Heart left ventricle (tissue), 16 donors: Measurements from ENCODE around the gene PAM16. TPM values are rescaled to one million over a fixed set of nuclear protein-coding genes. Genes with fewer than 3 reads are reported as not detected.
A peak's percentile ranks its signal among the peaks of the same experiment; 100 is the strongest.

Experiments
- ATAC-seq, 4 donors: fragments of 200-7000 bp; cut with Tn5 transposase; one replicate each; pipeline ENCODE4 v1.9.1; 2020 to 2022; ENCODE audit warnings: moderate library complexity in 4 of 4, mild to moderate bottlenecking in 3 of 4, moderate number of reproducible peaks in 1 of 4
- DNase-seq, 5 donors: peaks; one replicate each; pipeline ENCODE4 v3.0.0-alpha.2; 2020
- H3K27ac ChIP-seq, 12 donors: fragments of 200-600 bp; sonication (generic) in 4 of 12; one replicate each; pipeline versions ENCODE4 v1.5.0 to v1.8.0; 2016 to 2022; ENCODE audit warnings: mild to moderate bottlenecking in 2 of 12
- H3K27me3 ChIP-seq, 9 donors: fragments of 200-600 bp; sonication (generic) in 2 of 9; one replicate each; pipeline versions ENCODE4 v1.5.1 to v1.8.0; 2016 to 2022; ENCODE audit warnings: mild to moderate bottlenecking in 3 of 9
- H3K36me3 ChIP-seq, 9 donors: fragments of 200-600 bp; sonication (generic) in 2 of 9; one replicate each; pipeline versions ENCODE4 v1.5.0 to v1.8.0; 2018 to 2022; ENCODE audit warnings: mild to moderate bottlenecking in 2 of 9
- H3K4me1 ChIP-seq, 12 donors: fragments of 200-600 bp; sonication (generic) in 4 of 12; one replicate each; pipeline versions ENCODE4 v1.5.0 to v1.8.0; 2016 to 2022; ENCODE audit warnings: mild to moderate bottlenecking in 3 of 12
- H3K4me3 ChIP-seq, 12 donors: fragments of 200-600 bp; sonication (generic) in 4 of 12; one replicate each; pipeline versions ENCODE4 v1.5.0 to v1.8.0; 2017 to 2022; ENCODE audit warnings: mild to moderate bottlenecking in 9 of 12, moderate library complexity in 4 of 12
- H3K9me3 ChIP-seq, 12 donors: fragments of 200-600 bp; sonication (generic) in 4 of 12; one replicate each; pipeline versions ENCODE4 v1.5.0 to v1.8.0; 2016 to 2022; ENCODE audit warnings: mild to moderate bottlenecking in 1 of 12
- POLR2A ChIP-seq, 2 donors: fragments of 450-650 bp; IDR thresholded peaks; one replicate each; pipeline ENCODE4 v1.6.1; 2017; ENCODE audit warnings: antibody characterized with exemption in 2 of 2, mild to moderate bottlenecking in 2 of 2, moderate library complexity in 2 of 2
- WGBS, 4 donors: extraction: QIAGEN DNeasy Blood & Tissue Kit in 2 of 4; methylation state at CpG; one replicate each; pipeline versions ENCODE4 v1.1.5 to v1.1.7; 2013 to 2018; 5-methylcytosine and 5-hydroxymethylcytosine counted together
- intact Hi-C, 10 donors: fragments of 100-400 bp; cut with DNase I; formaldehyde crosslinking; loops; one replicate each; pipeline versions ENCODE4 v1.11.1 to v1.14.2; 2022
- polyA plus RNA-seq, 2 donors: library from polyadenylated mRNA; stranded (reverse); fragments of 200-250 nt; gene quantifications; one replicate each; pipeline ENCODE4 v1.2.3, GENCODE V29; 2013
- total RNA-seq, 9 donors: library from RNA; depleted of rRNA in 2 of 9; stranded (reverse); fragments of >200 nt in 2 of 9; fragmentation: NEBNext Ultra II Directional in 3 of 9; extraction: Animal tissue kit (Norgen Biotek cat#: 25700) in 3 of 9; gene quantifications; one replicate each; pipeline versions ENCODE4 v1.1.0 to v1.2.4, GENCODE V29; 2016 to 2023
- TF ChIP-seq, protein P1 (sequence below), 12 donors: fragments of 200-600 bp; sonication (generic) in 4 of 12; IDR thresholded peaks; one replicate each; pipeline versions ENCODE4 v1.5.0 to v1.8.0; 2018 to 2022; ENCODE audit warnings: antibody characterized with exemption in 12 of 12, mild to moderate bottlenecking in 5 of 12
- donor health status: ischemic (EF 13 %, LVEDD 7.1; RV severe dilation, severe dysfunction).
- donor health status: healthy with polysubstance abuse.
- donor health status: DM: no; HTN: yes; CAD: no.
- donor health status: DM: no; HTN: no; CAD: no.
- donor health status: ischemic (EF 25% LVEDD 6.9; RV normal size, moderate dysfunction).
- donor health status: ischemic (EF 25% LVEDD 5.7; RV mildly dilated, moderate dysfunction).
- donor health status: healthy.
- donor health status: DM: yes; HTN: yes; CAD: no.
- donor health status: ischemic (EF 35%, LVEDD 5.7; RV mildly dilated, moderate dysfunction).
- donor health status: nonischemic (EF 11% LVEDD 7.7; RV severe dilation, severe dysfunction).
- donor health status: DM: yes; HTN: yes; CAD: no.
- donor health status: PGD.
- donor health status: ischemic (EF 29% LVEDD 5.4; RV normal size, mild dysfunction).
- donor health status: nonischemic (EF 23%, LVEDD 6.1; RV moderate dilation, normal function).

The PAM16 gene
- total and polyA plus RNA-seq, 11 donors, result 32.7 to 210 (median 65.0) TPM

DNA sequence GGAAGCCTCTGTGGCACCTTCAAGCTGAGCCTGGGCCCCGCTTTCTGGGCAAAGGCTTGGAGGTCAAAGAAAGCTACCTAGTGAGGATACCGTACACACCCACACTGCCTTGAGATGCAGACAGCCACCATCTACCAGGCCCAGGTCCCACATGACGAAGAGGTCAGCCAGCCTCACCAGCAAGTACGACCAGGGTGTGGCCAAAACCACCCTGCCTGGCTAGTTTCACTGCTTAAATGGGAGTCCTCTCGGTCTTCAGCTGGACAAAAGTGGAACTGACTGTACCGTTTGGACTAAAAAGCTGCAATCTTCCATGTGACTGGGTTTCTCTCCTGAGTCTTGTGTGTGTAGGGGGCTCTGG, 42.1 kb upstream of the PAM16 start:
- peaks cover 0 to 95% (median 9%) of the 10 kb centered on the region in 9 donors for H3K36me3 ChIP-seq
- peak in 2 of 4 donors; percentile 6 to 21 for ATAC-seq

DNA sequence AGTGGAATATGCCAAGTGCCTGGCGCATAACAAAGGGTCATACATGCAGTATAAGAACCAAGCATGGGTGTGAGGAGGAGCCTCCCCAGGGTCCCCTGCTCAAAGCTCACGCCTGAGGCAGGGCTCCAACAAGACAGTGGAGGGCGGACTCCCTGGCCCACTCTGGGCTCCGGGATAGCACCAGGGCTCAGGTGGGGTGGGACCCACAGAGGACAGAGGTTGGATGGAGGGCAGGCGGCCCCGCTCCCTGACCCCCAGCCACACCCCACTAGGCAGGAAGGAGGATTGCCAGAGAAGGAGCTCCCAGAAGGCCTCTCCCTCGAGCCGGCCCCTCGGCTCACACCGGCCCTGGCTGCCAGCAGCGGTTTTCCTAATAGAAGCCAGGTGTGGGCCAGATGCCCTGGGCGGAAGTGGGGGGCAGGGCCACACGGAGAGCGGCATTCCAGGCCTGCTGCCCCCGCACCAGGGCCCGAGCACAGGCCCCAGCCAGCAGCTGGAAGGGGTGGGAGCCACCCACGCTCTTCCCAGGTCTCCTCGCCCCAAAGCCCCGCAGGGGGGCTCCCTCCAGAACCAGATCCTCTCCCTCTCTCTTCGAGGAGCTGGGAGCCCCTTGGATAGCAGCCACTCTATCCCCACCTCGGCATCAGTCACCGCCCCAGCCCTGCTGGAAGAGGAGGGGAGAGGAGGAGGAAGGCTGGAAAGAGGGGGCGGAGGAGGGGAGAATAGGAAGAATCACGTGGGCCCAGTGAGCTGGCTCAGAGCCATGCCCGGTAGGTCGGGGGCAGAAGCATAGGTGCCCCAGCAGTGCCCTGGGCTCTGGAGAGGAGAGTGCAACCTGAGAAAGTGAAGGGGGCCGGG, 41.5 kb upstream of the PAM16 start:
- intact Hi-C loops, result no loop called here
- ATAC-seq, result peak in 3 of 4 donors; percentile 5 to 60 (median 27)

More for the DNA sequence above, 42.1 kb upstream of the PAM16 start:
- Histone ChIP-seq H3K9me3 (no peaks in the 10 kb centered on the region), H3K27ac (peak overlapping the region in 8 of 12 donors; percentile 14 to 63 (median 53)), H3K4me1 (peaks cover 0 to 45% (median 25%) of the 10 kb centered on the region in 12 donors), H3K4me3 (no peak overlapping the region), H3K27me3 (no peaks in the 10 kb centered on the region)
- WGBS, 4 donors, result 73 to 90% (median 80%) methylated on average over 6 of the region's 6 CpGs
- intact Hi-C loops, result no loop called here
- TF ChIP-seq, protein P1, sequence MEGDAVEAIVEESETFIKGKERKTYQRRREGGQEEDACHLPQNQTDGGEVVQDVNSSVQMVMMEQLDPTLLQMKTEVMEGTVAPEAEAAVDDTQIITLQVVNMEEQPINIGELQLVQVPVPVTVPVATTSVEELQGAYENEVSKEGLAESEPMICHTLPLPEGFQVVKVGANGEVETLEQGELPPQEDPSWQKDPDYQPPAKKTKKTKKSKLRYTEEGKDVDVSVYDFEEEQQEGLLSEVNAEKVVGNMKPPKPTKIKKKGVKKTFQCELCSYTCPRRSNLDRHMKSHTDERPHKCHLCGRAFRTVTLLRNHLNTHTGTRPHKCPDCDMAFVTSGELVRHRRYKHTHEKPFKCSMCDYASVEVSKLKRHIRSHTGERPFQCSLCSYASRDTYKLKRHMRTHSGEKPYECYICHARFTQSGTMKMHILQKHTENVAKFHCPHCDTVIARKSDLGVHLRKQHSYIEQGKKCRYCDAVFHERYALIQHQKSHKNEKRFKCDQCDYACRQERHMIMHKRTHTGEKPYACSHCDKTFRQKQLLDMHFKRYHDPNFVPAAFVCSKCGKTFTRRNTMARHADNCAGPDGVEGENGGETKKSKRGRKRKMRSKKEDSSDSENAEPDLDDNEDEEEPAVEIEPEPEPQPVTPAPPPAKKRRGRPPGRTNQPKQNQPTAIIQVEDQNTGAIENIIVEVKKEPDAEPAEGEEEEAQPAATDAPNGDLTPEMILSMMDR (IDR thresholded peaks at IDR 0.05), result no peak
- no peak for TF ChIP-seq POLR2A (IDR thresholded peaks at IDR 0.05)
- peak in 2 of 5 donors; percentile 27 to 36 for DNase-seq

DNA sequence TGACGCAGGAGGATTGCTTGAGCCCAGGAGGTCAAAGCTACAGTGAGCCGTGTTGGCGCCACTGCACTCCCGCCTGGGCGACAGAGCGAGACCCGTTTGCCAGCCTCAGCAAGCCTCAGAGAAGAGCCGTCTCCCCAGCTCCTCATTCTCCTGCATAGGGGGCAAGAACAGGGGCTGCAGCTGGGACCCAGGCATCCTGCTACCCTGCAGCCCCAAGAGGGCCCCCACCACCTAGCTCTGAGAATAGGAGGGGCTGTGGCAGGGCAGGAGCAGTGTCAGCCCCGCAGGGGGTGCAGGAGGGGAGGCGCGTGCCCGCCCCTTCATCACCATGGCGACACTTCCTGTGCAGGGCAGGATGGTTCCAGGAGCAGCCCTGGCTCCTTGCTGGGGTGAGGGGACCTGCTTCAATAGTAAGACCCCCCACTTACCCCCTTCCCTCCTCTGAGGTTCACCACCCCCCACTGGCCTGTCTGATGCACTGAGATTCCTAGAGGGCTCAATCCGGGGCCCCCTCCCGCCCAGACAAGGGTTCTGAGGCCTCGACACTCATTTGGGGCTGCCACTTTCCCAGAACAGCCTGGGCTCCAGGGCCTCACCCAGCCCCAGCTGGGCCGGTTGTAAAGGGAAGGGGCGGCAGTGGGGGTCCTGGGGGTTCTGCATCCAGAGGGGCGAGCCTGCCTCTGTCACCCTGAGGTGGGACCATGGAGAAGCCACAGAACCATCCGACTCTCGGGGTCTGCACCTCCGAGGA, 40.7 kb upstream of the PAM16 start:
- TF ChIP-seq, protein P1 (IDR thresholded peaks at IDR 0.05), result no peak
- no peak for TF ChIP-seq POLR2A (IDR thresholded peaks at IDR 0.05)
- H3K27ac ChIP-seq, result peak overlapping the region in 5 of 12 donors; percentile 51 to 63 (median 56)
- no peak overlapping the region for H3K4me3 ChIP-seq

More for the DNA sequence above, 41.5 kb upstream of the PAM16 start:
- TF ChIP-seq, protein P1 (IDR thresholded peaks at IDR 0.05), result no peak
- no peak for TF ChIP-seq POLR2A (IDR thresholded peaks at IDR 0.05)
- Histone ChIP-seq H3K9me3 (no peaks in the 10 kb centered on the region), H3K27me3 (no peaks in the 10 kb centered on the region), H3K4me3 (no peak overlapping the region), H3K4me1 (peaks cover 0 to 49% (median 26%) of the 10 kb centered on the region in 12 donors), H3K27ac (peak overlapping the region in 9 of 12 donors; percentile 9 to 63 (median 51)), H3K36me3 (peaks cover 0 to 95% (median 10%) of the 10 kb centered on the region in 9 donors)
- WGBS, 4 donors, result 51 to 64% (median 57%) methylated on average over 9 to 27 of the region's 27 CpGs
- peak in 3 of 5 donors; percentile 31 to 70 (median 62) for DNase-seq

More for the DNA sequence above, 40.7 kb upstream of the PAM16 start:
- H3K27me3 ChIP-seq, result no peaks in the 10 kb centered on the region
- no peaks in the 10 kb centered on the region for H3K9me3 ChIP-seq
- WGBS, 4 donors, result 89 to 92% (median 89%) methylated on average over 14 to 22 of the region's 22 CpGs
- peaks cover 0 to 56% (median 29%) of the 10 kb centered on the region in 12 donors for H3K4me1 ChIP-seq
- peaks cover 0 to 95% (median 10%) of the 10 kb centered on the region in 9 donors for H3K36me3 ChIP-seq
- intact Hi-C loops, result no loop called here
- no peak for ATAC-seq
- DNase-seq, result peak in 1 of 5 donors; percentile 42
